Endothelial cell of umbilical vein (primary cell): ENCODE measurements around the gene SGK1.

Experiments used
- CTCF ChIP-seq, 2 donors: IDR thresholded peaks; 1 replicate in 1 of 2; 2 replicates in 1 of 2; pipeline ENCODE4 v1.5.1; 2011; ENCODE audit warnings: low read length in 2 of 2, mild to moderate bottlenecking in 2 of 2, moderate library complexity in 2 of 2, control low read depth in 1 of 2, inconsistent platforms in 1 of 2, low read depth in 1 of 2; ENCODE audit not compliant: insufficient read depth in 1 of 2; ENCODE audit errors: extremely low read depth in 1 of 2
- FOS ChIP-seq: IDR thresholded peaks from 2 replicates; pipeline ENCODE4 v1.6.1; 2011; ENCODE audit warnings: mild to moderate bottlenecking, low read length, moderate library complexity, borderline replicate concordance; ENCODE audit not compliant: insufficient read depth
- POLR2A ChIP-seq: IDR thresholded peaks from 2 replicates; pipeline ENCODE4 v1.6.1; 2012; ENCODE audit warnings: low read depth, mild to moderate bottlenecking, control low read depth, low read length

- TF ChIP-seq CTCF (IDR thresholded peaks at IDR 0.05; ENCODE audit: extremely low read depth in 1 of 2, insufficient read depth in 1 of 2, low read depth in 1 of 2, low read length in 2 of 2) (no peak), POLR2A (no peak), FOS (no peak)
Observed at GRCh38 chr6:134257516-134257915, 60.4 kb downstream of the SGK1 start.
